NCI-H82 (cell line): ENCODE data around the gene SEMA5A.

Source experiments
- DNase-seq: peaks from one replicate; lab custom pipeline; 2025; lab: John Stamatoyannopoulos, UW

The SEMA5A gene, protein sequence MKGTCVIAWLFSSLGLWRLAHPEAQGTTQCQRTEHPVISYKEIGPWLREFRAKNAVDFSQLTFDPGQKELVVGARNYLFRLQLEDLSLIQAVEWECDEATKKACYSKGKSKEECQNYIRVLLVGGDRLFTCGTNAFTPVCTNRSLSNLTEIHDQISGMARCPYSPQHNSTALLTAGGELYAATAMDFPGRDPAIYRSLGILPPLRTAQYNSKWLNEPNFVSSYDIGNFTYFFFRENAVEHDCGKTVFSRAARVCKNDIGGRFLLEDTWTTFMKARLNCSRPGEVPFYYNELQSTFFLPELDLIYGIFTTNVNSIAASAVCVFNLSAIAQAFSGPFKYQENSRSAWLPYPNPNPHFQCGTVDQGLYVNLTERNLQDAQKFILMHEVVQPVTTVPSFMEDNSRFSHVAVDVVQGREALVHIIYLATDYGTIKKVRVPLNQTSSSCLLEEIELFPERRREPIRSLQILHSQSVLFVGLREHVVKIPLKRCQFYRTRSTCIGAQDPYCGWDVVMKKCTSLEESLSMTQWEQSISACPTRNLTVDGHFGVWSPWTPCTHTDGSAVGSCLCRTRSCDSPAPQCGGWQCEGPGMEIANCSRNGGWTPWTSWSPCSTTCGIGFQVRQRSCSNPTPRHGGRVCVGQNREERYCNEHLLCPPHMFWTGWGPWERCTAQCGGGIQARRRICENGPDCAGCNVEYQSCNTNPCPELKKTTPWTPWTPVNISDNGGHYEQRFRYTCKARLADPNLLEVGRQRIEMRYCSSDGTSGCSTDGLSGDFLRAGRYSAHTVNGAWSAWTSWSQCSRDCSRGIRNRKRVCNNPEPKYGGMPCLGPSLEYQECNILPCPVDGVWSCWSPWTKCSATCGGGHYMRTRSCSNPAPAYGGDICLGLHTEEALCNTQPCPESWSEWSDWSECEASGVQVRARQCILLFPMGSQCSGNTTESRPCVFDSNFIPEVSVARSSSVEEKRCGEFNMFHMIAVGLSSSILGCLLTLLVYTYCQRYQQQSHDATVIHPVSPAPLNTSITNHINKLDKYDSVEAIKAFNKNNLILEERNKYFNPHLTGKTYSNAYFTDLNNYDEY

DNA sequence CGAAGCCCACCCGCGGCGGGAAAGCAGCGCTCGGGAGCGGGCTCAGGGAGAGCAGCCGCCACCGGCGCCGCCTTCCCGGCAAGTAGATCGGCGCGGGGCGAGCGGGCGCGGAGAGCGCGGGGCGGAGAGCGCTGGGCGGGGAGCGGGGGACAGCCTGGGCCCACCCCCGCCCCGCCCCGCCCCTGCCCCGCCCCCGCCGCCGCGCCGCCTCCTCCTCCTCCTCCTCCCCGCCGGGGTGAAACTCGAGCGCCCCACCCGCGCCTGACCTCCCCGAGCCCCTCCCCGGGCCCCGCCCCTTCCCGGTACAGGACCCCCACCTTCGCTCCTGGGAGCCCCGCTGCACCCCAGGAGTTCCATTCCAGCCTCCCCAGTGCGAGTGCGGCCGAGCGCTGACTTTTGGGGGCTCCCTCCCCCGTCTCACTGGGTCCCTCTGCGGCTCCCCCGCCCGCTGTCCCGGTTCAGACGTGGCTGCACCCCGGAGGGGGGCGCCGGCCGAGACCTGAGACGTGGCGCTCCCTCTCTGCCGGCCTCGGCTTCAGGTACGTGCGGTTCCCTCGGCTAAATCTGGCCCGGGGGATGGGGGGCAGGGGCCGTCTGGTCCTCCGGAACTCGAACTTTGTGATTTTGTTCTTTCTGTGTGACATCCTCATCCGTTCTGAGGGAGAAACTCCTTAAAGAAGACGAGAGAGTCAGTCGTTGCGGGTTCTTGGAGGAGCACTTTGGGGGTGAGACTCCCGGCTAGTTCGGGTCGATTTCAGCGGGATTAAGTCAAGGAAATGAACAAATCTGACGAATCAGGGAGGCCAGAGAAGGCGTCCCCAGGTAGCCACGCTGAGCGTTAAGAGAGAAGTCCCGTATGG lies at the start of gene SEMA5A:
TSS of gene SEMA5A (minus strand) at position 84 of the 860 bp plus-strand sequence. CDS start 166,129 bp downstream, outside the sequence.
- DNase-seq, result peak; percentile 50

DNA sequence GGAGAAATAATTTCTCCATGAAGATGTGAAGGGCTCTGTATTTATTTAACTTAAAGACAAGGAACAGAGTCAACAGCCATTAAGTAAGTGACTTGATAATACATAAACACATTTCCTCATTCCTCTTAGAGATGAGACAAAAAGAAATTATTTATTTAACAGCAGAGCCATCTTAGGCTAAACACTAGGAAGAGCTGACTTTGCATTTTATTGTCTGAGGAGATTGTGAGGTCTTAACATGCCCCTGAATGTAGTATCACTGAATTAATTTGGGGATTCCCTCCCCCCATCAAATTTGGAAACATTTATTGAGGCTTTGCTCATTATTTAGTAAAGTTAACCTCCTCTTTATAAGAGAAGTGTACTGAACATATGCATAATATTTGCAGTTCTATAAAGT lies 49.0 kb upstream of the SEMA5A start:
- no peak for DNase-seq

- no peak for DNase-seq
Observed at GRCh38 chr5:9589049-9589835, 43.4 kb upstream of the SEMA5A start.

DNA sequence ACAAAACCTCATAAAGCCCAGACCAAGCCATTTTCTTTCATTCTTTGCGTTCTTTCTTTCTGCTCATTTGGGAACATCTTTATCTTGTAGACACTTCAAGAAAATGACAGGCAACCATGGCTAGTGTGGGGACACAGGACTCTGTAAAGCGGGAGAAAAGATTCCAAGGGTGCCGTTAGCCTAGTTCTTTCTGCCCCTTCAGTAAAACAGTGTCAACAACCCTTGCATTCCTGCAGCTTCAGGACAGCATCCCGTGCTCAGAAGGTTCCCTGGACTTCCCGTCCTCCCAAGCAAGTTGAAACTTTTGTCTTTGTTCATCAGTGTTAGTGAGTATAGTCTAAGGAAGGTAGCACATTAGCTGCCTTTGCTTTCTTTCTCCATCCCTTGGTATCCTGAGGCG lies 42.4 kb upstream of the SEMA5A start:
- DNase-seq, result no peak

DNA sequence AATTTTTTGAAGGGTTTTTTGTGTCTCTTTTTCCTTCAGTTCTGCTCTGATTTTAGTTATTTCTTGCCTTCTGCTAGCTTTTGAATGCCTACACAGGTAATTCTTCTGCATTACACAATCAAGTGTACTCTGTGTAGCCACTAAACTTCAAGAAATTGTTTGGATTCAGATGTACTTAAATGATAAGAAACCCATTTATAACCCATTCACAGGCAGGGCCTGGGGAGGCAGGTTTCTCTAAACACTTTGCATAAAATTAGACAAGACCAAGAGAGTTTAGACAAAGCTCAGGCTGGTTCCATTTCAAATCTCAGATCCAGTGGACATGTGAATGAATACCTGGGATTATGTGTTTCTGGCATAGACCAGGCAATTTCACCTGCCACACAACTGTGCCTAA lies 41.3 kb upstream of the SEMA5A start:
- DNase-seq, result no peak

- DNase-seq, result no peak
Observed at GRCh38 chr5:9582406-9582805, 36.5 kb upstream of the SEMA5A start.

DNA sequence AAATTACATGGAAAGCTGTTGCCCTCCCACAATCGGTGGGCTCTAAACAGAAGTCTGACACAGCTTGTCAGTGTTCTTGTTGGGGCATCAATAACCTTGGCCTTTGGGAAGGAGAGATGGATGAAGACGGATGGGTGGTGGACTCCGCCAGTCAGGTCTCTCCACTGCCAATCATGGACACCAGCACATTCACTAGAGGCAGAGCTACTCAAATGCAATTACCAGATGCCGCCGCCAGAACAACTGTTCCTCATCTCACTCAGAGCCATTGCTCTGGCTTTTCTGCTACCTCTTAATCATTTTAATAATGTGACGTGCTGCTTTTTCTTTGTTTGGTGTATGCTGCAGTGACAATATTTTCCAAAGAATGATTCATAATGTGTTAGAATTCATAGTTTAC lies 27.9 kb upstream of the SEMA5A start:
- peak; percentile 9 for DNase-seq

DNA sequence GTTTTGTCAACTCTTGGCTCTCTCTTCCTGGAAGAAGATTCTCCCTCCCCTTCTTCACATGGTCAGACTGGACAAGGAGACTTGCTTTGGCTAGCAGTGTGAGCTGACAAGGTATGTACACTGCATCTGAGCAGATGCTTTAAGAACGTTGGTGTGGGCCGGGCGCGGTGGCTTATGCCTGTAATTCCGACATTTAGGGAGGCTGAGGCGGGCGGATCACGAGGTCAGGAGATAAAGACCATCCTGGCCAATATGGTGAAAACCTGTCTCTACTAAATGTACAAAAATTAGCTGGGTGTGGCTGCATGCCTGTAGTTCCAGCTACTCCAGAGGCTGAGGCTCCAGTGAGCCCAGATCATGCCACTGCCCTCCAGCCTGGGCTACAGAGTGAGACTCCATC lies 26.4 kb upstream of the SEMA5A start:
- no peak for DNase-seq

- no peak for DNase-seq
Observed at GRCh38 chr5:9570876-9571275, 25.0 kb upstream of the SEMA5A start.

- DNase-seq, result no peak
Observed at GRCh38 chr5:9567039-9567438, 21.2 kb upstream of the SEMA5A start.

GRCh38 chr5:9564752-9565151 lies 18.9 kb upstream of the SEMA5A start:
- no peak for DNase-seq

DNA sequence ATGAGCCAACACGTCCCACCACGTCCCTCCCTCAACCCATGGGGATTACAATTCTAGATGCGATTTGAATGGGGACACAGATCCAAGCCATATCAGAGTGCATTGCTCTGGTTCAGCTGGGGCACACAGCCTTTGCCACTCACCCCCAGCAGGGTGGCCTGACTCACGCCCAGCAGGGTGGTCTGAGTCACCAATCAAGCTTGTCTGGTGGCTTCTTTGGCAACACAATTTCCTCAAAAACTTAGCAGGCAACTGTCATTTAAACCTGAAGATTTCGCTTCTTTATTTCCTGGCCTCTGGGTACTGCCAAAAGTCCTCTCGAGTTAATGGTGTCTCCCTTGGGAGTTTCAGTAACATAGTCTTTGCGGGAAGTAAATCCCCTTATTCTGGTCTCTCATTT lies 16.3 kb upstream of the SEMA5A start:
- DNase-seq, result no peak

- DNase-seq, result peak; percentile 6
Observed at GRCh38 chr5:9559965-9560364, 14.1 kb upstream of the SEMA5A start.

DNA sequence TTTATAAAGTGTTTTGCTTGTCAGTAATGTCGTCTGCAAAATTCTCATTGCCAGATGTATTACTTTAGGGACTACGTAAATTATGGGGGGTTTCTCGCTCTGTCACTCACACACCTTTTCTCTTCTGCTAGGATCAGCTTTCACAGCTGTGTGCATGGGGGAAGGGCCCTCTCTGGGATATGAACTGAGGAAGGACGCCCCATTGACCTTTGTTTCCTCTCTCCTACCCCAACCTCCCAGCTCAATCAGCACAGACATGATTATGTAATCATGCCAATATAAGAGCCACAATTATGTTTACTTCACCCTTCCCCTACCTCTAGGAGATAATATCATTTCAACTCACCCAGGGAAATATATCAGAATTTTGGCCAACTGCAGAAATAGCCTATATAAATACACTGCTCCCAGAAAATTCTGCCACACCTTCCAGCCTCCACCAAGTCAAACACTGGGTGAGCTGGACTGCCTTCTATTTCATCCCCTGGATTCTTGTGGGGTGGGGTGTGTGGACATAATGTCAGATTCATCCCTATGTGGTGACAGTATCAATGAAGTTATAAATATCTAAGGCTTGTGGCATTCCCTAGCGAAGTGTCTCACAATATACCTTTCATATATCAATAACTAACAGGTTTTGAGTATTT lies 12.6 kb upstream of the SEMA5A start:
- no peak for DNase-seq

DNA sequence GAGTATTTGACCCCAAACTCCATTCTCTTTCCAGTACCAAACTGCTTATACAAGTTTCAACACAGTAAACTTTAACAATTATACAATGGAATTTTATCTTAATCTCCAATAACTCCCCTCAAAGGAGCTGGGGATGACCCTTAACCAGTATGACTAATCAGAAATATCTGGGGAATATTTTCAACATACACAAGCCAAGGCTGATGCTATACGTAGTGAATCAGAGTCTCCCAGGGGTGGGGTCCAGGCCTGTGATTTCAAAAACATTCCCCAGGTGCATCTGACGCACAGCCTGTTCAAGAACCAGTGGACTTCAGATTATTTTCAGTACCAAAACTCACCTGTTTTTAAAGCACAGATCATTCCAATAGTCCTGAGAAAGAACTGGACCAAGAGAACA lies 11.8 kb upstream of the SEMA5A start:
- no peak for DNase-seq

GRCh38 chr5:9555961-9556360 lies 10.1 kb upstream of the SEMA5A start:
- DNase-seq, result no peak

- no peak for DNase-seq
Observed at GRCh38 chr5:9554122-9554521, 8.2 kb upstream of the SEMA5A start.

DNA sequence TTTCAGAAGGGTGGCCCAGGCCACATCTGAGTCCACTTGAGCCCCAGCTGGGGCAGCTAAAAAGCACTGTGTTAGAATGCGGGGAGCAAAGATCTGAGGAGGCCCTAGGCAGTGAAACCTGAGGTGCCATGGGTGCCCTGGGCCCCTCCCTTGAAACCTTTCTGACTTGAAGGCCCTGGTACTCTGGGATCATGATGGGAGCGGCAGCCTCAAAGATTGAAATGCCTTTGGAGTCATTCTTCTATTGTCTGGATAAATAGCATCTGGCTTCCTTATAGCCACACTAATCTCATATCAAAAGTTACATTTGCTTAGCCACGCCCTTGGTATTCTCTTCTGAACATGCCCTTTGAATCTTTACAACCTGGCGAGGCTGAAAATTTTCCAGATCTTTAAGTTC lies 7.7 kb upstream of the SEMA5A start:
- DNase-seq, result no peak

GRCh38 chr5:9551567-9552537 lies 6.0 kb upstream of the SEMA5A start:
- DNase-seq, result no peak
